Kasumi-1 (cell line): ENCODE data around the gene TNFRSF11A.

ENCODE experiments used
- DNase-seq, 2 experiments: peaks; one replicate each; lab custom pipeline; 2025; lab: John Stamatoyannopoulos, UW

The TNFRSF11A gene

DNA sequence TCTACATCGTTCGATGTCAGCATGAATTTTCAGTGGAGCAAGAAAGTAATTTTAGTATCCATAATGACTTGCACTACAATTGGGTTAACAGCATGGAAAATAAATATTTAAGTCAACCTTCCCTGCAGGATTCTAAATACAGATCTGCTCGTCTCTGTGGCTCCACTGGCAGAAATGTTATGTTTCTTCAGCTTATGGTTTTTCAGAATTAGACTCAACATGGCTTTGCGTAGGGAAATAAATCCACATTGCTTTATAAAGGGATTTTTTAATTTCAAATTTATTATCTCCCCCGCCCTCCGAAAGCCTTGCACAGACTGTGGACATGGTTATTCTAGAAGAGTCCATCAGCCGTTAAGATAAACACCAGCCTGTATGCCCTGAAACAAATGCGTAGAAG lies 18.2 kb downstream of the TNFRSF11A start:
- no peak for DNase-seq

DNA sequence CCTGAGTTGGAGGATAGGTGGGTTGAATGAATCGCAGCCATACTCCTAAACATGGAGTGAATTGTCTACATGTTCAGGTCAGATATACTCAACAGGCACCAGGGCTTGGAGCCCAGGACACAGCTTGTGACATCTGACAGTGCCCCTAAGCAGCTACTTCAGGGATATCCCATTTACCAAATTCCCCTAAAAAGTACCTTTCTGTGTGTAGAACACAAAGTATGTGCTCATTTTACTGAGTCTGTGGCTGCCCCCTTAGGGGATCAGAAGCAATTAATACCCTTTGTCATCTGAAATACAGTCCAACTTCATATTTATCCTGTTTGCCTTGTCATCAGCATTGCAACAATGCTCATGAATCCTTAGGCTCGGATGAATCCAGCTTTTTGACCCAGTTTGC lies 20.8 kb downstream of the TNFRSF11A start:
- no peak for DNase-seq

DNA sequence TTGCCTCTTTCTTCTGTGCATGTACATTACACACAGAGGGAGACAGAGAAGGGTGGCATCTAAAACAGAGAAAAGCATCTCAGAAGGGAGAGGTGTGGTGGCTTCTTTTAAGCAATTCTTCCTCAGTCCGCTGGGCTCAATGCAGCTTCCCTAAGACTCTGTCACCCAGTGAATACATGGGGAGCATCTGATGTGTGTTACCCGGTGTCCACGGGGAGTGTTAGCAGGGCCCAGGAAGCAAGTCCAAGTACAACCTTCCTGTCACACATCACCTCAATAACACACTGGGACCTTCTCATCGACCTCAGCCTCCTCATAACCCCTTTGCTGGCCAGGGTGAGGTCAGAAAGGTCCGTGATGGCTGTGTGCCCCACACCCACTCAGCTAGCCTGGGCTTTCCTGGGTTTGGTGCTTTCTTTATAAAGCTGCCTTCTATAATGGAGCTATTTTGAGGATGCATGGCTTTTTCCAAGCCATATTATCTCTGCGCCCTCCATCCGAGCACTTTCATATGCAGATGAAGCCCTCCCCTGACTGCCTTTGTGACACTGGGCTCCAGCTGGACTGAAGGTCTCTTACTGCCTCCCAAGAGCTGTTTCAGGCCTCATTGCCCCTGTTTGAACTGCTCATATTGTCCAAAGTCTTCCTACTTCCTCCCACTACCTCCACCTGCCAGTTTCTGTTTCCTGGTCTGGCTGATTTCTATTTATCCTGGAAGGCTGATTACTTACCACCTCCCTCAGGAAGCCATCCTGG lies 21.4 kb downstream of the TNFRSF11A start:
- DNase-seq: no peak

DNA sequence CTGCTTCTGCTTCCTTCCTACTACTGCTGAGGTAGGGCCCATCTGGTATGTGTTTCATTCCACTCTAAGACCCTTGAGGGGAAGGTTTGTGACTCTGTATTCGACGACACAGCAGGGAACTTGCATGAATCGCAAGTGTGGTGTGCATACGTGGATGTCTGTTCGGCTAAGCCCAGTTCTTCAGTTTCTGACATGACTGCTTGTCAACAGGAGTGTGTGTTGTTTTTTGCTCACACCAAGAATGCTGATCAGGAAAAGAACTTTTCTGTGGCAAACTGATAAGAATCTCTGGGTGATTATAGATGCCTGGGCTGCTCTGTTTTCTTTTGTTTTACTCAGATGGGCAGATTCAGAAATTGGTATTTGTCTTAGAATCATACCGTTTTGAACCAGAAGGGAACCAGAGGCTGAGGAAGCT lies 22.0 kb downstream of the TNFRSF11A start:
- DNase-seq: no peak

DNA sequence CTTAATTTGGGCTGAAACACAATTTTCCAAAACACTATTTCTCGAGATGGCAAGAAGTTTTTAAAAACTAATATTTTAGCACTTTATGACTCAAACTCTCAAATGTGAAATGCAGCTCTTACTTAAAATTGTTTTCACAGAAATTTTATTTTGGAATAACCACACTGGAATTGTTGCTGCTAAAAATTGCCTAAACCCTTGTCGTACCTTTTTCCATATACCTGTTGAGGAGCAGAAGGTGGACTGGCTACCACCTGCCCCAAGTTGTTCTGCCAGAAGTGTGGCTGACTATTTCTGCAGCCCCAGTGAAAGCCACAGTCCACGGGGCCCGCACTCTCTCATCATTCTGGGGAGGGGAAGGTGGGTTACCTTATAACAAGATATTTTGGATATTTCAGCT lies 23.4 kb downstream of the TNFRSF11A start:
- no peak for DNase-seq

DNA sequence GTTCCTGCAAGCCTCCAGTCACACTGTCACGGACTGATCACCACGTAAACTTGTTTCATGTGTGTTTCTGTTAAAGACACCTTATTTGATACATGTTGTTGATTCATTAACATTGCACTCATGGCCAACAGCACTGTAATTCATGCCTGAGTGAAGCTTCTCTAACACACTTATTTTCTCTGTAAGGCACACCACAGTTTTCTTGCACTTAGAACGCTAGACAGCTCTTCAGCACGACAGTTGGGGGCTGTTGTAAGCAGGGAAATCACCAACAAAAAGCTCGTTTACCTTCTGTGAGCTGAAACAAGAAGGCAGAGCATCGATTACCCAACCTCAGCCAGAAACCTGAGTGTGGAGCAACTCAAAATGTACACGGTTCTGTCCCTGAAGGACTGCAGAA lies 28.1 kb downstream of the TNFRSF11A start:
- no peak for DNase-seq

DNA sequence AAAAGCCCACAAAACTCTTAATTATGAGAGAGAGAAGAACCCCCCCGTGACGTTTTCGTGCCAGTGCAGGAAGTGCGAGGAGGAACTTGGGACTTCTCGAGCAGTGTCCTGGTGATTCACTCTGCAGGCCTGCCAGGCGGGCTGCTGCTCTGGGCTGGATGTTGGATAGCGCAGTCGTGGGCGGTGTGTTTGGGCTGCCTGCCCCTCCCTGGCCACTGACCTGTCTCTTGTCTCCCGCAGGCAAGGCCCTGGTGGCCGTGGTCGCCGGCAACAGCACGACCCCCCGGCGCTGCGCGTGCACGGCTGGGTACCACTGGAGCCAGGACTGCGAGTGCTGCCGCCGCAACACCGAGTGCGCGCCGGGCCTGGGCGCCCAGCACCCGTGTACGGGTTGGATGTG lies 29.0 kb downstream of the TNFRSF11A start:
- DNase-seq: no peak

DNA sequence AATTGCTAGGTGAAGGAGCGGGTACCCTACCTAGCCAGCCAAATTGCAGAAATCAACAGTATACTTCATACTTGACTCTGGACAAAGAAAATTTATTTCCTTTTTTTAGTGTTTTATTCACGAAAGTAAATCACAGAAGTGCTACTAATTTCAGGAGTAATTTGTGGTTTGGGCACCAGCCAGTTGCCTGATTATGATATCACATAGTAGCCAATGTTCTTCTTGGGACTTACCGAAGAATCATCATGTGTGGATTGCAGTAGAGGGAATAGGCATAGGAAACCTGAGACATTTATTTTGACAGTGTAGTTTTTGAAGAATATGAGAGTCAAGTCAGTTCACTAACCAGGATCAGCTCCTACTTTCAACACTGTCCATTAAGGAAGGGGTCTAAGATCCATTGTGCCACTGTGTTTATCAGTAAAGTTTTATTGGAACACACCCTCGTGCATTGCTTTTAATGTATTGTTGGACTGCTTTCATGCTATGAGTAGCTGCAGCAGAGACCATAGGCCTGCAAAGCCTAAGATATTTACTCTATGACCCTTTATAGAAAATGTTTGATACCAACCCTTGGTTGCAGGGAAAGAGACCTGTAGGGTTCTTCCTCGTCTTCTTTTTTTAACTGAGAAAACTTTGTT lies 32.1 kb downstream of the TNFRSF11A start:
- no peak for DNase-seq

DNA sequence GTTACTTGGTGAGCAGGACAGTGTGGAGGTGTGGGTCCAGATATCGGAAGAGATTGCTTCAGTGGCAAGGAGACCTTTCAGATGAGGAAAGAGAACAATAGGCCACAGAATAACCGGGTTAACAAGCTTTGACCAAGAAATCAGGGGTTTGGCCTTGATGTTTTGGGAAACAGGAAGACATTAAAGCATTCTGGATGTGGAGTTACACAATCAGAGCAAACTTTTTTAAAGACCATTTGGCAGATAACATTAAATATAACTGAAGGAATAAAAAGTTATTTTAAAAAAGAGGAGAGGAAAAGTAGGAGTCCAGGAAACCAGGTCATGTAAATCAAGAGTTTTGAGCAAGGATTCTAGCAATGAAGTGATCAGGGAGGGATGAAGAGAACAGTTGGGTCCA lies 35.7 kb downstream of the TNFRSF11A start:
- no peak for DNase-seq

DNA sequence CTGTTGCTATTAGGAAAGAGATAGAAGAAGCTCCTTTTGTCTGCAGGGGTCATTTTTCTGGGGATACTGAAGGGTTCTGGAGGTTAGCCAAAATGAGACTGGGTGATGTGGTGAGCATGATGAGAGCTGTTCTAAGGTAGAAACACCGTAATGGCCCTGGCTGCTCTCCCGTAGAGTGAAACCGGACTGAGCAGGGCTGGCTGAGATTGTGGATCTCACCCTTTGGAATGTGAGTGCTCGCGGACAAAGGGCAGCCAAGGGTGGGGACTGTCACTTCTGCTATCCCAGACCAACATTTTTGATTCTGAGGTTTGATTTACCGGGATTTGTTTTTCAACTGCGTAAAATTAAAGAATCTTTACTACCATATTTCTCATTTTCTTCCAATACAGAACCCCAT lies 36.2 kb downstream of the TNFRSF11A start:
- no peak for DNase-seq

DNA sequence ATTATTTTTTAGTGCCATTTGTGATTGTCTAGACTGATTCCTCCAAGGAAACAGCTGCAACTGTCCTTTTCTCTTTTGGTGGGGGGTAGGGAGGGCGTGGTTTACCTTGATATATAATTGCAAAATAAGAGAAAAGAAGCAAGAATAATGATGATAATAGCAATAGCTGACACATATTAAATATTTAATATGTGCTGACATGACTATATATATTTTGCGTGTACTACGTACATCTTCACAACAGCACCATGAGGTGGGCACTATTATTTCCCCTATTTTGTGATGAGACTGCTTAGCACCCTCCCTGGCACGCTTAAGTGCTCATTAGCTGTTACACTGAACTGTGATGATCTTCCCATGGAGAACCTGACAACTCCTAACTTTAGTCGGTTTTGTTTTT lies 39.4 kb downstream of the TNFRSF11A start:
- no peak for DNase-seq

DNA sequence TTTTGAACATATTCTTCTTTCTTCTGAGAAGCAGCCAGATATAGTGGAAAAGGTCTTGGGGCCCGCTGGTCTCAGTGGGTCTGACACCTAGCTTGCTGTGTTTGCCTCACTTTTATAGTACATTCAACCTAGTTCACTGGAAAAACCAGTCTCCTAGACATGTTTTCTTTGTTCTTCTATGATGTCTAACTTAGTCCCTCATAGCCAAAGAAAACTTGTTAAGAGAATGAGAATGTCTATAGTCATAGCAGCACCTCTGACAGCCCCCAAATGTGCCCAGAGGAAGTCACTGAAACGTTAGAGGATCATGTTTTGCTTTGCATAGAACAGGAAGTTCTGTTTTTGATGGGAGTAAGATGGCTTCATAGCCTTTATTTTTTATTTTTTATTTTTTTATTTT lies 40.3 kb downstream of the TNFRSF11A start:
- no peak for DNase-seq

DNA sequence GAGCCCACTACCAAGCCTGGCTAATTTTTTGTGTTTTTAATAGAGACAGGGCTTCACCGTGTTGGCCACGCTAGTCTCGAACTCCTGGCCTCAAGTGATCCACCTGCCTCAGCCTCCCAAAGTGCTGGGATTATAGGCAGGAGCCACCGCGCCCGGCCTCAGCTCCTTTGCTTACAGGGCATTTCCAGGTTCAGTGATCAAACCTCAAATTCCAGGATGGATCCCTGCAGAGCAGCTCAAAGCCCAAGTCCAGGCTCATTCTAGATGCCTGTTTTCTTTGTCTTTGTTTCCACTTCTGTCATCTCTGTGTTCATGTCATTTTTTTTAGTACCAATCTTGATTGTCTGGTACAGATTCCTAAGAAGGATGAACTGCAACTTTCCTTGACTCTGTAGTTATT lies 41.9 kb downstream of the TNFRSF11A start:
- DNase-seq: no peak

DNA sequence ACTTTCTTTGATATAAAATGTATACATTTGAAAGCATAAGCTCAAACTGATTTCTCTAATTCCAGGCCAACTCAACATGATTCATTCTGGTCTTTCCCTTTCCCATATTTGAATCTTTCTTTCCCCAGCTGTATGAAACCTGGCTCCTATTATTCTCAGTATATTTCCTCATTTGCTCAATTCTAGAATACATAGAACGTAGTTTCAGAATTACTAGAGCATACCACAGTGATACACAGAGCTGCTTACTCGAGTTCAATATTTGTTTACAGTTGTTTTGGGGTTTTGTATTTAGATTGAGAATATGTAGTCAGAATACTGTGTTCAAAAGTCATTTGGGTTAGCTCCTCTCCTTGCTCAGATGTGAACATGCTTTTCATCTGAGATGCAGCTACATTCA lies 43.0 kb downstream of the TNFRSF11A start:
- DNase-seq: no peak

DNA sequence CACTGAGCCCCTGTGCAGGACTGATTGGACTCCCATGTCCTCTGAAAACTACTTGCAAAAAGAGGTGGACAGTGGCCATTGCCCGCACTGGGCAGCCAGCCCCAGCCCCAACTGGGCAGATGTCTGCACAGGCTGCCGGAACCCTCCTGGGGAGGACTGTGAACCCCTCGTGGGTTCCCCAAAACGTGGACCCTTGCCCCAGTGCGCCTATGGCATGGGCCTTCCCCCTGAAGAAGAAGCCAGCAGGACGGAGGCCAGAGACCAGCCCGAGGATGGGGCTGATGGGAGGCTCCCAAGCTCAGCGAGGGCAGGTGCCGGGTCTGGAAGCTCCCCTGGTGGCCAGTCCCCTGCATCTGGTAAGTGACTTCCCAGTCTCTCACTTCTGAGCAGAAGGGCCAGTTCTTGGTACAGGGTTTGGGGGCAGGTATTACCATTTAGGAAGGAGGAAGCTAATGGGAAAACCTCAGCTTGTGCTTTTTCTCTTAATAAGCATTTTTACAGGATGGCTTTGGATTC lies 44.1 kb downstream of the TNFRSF11A start:
- DNase-seq: no peak

DNA sequence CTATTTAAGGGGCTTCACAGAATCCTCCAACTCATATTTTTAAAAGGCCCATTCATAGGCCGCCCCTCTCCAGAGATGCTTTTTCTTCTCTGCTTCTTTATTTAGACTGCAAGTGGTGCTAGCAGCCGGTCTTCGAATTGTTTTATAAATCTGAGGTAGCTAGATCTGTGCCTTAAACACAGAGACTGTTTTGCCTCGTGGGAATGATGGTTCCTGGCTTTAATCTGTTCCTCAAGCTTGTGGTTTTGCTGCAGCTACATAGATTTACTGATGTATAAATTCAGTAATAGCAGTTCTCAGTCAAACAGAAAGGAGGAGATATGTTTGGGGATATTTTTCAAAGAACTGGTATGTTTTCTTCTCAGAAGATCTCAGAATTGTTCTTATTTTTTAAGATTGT lies 45.3 kb downstream of the TNFRSF11A start:
- DNase-seq: no peak

DNA sequence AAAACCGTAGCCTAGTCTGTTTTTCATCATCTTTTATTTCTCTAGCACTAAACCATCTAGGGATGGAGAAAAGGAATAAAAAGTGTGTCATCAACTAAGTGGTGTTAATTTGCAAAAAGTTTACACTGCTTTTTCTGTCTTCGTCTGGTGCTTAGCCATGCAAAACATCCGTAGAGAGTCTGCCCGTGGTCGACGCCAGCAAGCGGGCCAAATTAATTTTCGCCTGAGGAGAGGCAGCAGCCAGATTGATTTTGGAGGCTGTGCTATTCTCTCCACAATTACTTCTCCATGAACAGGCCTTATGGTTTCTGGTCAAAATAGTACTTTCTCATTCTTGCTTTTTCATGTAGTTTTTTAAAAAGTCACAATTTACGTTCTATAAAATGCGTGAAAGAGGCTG lies 46.3 kb downstream of the TNFRSF11A start:
- no peak for DNase-seq

DNA sequence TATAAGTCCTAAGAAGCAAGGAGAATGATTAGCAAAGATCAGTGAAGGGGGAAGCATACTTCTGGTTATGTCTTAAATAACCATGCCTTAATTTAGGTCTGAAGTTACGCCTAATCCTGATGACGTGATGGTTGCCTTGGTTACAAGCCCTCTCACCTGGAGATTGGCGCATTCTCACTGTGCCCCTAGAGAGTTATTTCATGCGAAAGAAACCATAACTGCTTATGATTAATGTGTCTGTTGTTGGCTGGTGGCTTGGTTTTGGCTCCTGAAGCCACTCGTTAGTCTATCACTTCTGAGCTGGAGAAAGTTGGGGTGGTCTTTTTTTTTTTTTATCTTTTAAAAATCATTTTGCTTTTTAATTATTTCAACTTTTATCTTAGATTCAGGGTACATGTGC lies 47.0 kb downstream of the TNFRSF11A start:
- no peak for DNase-seq

DNA sequence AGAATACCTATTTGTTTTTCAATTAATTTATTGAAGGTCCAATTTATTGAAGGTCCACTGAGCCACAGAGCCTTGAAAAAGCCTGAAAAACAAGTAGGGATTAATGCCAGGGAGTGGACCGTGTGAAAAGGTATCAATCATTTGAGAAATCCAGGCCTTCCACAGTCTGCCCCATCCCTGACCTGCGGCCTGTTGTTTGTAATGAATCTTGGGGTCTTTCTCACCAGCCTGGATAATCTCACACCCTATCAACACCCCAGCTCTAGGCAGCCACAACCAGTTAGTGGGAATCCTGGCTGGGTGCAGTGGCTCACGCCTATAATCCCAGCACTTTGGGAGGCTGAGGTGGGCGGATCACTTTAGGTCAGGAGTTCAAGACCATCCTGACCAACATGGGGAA lies 47.8 kb downstream of the TNFRSF11A start:
- DNase-seq: no peak

DNA sequence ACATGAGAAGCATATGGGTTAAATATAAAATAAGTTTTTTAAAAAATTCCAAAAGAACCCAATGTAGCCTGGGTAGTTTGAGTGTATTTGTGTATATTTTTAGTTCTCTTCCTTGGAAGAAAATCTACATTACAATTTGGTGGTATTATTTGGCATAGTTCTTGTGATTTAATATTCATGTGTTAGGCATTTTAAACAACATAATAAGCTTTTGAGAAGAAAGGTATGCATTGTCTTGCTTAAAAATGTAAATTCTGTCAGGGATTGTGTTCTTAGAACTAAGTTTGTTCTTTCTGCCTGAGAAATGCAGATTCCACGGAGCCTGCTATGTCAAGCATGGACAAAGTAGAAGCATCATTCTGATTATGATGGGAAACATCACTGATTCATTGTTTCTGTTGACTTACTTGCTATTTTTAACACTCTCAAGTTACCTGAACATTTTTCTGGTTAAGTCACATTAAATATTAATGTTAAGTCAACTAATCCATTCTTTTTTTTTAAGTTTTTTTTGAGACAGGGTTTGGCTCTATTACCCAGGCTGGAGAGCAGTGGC lies 49.4 kb downstream of the TNFRSF11A start:
- DNase-seq: no peak

DNA sequence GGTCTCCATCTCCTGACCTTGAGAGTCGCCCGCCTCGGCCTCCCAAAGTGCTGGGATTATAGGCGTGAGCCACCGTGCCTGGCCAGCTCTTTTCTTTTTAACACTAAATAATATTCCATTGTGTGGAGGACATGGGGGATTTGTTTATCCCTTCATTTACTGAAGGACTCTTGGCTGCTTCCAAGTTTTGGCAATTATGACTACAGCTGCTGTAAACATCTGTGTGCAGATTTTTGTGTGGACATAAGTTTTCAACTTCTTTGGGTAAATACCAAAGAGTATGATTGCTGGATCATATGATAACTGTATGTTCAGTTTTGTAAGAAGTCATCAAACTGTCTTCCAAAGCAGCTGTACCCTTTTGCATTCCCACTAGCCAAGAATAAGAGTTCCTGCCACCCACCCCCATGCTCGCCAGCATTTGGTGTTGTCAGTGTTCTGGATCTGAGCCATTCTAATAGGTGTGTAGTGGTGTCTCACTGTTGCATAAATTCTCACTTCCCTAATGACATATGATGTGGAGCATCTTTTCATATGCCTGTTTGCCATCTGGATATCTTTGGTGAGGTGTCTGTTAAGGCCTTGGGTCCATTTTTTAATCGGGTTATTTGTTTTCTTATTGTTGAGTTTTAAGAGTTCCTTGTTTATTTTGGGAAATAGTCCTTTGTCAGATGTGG lies 52.2 kb downstream of the TNFRSF11A start:
- no peak for DNase-seq

DNA sequence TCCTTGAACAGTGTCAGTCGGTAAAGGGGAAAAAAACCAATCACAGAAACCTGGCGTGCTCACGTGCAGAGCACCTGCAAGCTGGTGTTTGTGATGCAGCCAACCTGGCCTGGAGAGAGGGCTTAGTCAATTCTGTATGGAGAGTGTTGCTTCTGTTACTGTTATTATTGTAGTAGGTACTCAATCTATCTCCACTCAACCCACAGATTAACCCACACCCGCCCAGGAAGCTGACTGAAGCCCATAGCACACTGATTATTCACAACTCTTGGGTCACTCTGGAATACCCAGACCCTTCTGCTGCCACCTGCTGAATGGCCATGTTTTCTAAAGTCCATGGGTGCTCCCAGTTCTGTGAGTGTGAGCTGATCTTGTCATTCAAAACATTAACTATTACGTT lies 53.9 kb downstream of the TNFRSF11A start:
- no peak for DNase-seq

DNA sequence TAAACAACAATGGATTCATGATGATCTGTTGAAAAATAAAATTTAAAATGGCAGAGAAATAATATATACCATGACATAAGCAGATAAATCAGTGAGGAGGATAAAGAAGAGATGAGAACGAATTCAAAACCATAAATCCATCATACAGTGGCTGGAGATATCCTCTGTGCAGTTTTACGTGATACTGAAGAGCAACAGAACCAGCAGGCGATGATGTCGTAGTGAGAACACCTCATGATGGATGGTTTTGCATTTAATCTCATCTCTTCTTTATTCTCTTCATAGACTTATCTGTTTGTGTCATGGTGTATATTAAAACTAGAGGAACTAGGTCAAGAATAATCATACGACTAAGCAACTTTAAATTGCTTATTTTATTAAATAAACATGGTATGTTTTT lies 56.3 kb downstream of the TNFRSF11A start:
- DNase-seq: no peak
